Renal pelvis (tissue), 4 donors: Measurements from ENCODE around the gene PPDPF. TPM values are rescaled to one million over a fixed set of nuclear protein-coding genes. Genes with fewer than 3 reads are reported as not detected.
"Not testable (repeated sequence)": the region's sequence is repeated elsewhere in the genome, so short reads cannot be mapped to it uniquely, and the experiment has no call there.

Experiments used
- DNase-seq: peaks from one replicate; pipeline ENCODE4 v3.0.0-alpha.2; 2013
- polyA plus RNA-seq, 3 donors: library from polyadenylated mRNA; unstranded; fragments of 120-200 nt; gene quantifications; one replicate each; pipeline ENCODE4 v1.2.1, GENCODE V29; 2013; ENCODE audit not compliant: insufficient read length in 3 of 3

PPDPF gene
- polyA plus RNA-seq, 3 donors: 285 to 420 (median 332) TPM

GRCh38 chr20:63546256-63546955, 25.8 kb downstream of the PPDPF start:
- DNase-seq: no peak

GRCh38 chr20:63546956-63547724, 26.6 kb downstream of the PPDPF start:
- DNase-seq: no peak

- DNase-seq: no peak
These were observed 27.3 kb downstream of the PPDPF start, which contains the start of gene SRMS for GRCh38 chr20:63547725-63548480. Gene SRMS, minus strand, starts transcription at chr20:63547749. Its CDS starts 286 bp downstream, at chr20:63547463.

- no peak for DNase-seq
These were observed 28.0 kb downstream of the PPDPF start for GRCh38 chr20:63548542-63548941.

GRCh38 chr20:63549019-63549418, 28.5 kb downstream of the PPDPF start:
- DNase-seq: no peak

GRCh38 chr20:63549679-63550282, 29.2 kb downstream of the PPDPF start:
- DNase-seq: no peak

- no peak for DNase-seq
These were observed 30.5 kb downstream of the PPDPF start for GRCh38 chr20:63551068-63551467.

- DNase-seq: no peak
These were observed 32.1 kb downstream of the PPDPF start for GRCh38 chr20:63552481-63553249.

- peak; percentile 62 for DNase-seq
These were observed 32.8 kb downstream of the PPDPF start for GRCh38 chr20:63553251-63553932.

- DNase-seq: peak; percentile 77
These were observed 33.3 kb downstream of the PPDPF start, which contains the start of gene FNDC11 for GRCh38 chr20:63553933-63554290. Gene FNDC11, plus strand, starts transcription at chr20:63554159. Its CDS starts 1,505 bp downstream, at chr20:63555664.

GRCh38 chr20:63554361-63555278, 34.1 kb downstream of the PPDPF start:
- DNase-seq: no peak

- DNase-seq: no peak
These were observed 35.3 kb downstream of the PPDPF start for GRCh38 chr20:63555661-63556381.

GRCh38 chr20:63556873-63557478, 36.4 kb downstream of the PPDPF start:
- no peak for DNase-seq

GRCh38 chr20:63557481-63557891, 36.9 kb downstream of the PPDPF start:
- DNase-seq: no peak

- no peak for DNase-seq
These were observed 38.4 kb downstream of the PPDPF start for GRCh38 chr20:63558804-63559484.

- DNase-seq: not testable (repeated sequence)
These were observed 39.1 kb downstream of the PPDPF start for GRCh38 chr20:63559485-63560332.
